SK-N-MC (cell line): ENCODE data around the gene DUSP16.
"Not testable (repeated sequence)": the region's sequence is repeated elsewhere in the genome, so short reads cannot be mapped to it uniquely, and the experiment has no call there.

ENCODE experiments used
- EZH2 ChIP-seq: fragments of 200-600 bp; sonication (generic); IDR thresholded peaks from one replicate; pipeline ENCODE4 v1.6.1; 2017; ENCODE audit warnings: antibody characterized with exemption
- FOXP2 ChIP-seq: optimal IDR thresholded peaks from 2 replicates; pipeline ENCODE3; 2011; ENCODE audit warnings: mild to moderate bottlenecking, moderate library complexity; ENCODE audit not compliant: insufficient read depth; ENCODE audit errors: extremely low read length, control extremely low read depth
- POLR2AphosphoS5 ChIP-seq: IDR thresholded peaks from 2 replicates; pipeline ENCODE4 v1.6.1; 2012; ENCODE audit warnings: mild to moderate bottlenecking, low read depth, low read length, borderline replicate concordance

DNA sequence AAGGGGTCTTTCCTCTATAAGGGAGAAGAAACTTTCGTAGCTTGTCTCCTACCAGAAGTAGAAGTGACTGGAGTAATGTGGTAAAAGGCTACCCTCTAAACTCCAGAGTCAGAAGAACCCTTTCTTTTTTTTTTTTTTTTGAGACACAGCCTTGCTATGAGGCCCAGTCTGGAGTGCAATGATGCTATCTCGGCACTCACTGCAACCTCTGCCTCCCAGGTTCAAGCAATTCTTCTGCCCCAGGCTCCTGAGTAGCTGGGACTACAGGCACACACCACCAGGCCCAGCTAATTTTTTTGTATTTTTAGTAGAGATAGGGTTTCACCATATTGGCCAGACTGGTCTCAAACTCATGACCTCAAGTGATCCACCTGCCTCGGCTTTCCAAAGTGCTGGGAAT lies 25.8 kb upstream of the DUSP16 start:
- TF ChIP-seq POLR2AphosphoS5, EZH2, FOXP2: not testable (repeated sequence)
